Endodermal cell (in vitro differentiated cells): ENCODE data around the gene APBA2. TPM values are rescaled to one million over a fixed set of nuclear protein-coding genes. Genes with fewer than 3 reads are reported as not detected.
A peak's percentile ranks its signal among the peaks of the same experiment; 100 is the strongest.

Source experiments
- DNase-seq: peaks from one replicate; pipeline ENCODE4 v3.0.0-alpha.2; 2017
- H3K27ac ChIP-seq: 2 replicates; pipeline ENCODE4 v1.5.1; 2013; ENCODE audit warnings: mild to moderate bottlenecking, low read depth, low read length, moderate library complexity
- H3K27me3 ChIP-seq: 2 replicates; pipeline ENCODE4 v1.6.1; 2013; ENCODE audit warnings: mild to moderate bottlenecking, low read length, moderate library complexity; ENCODE audit not compliant: insufficient read depth, control insufficient read depth, poor library complexity, severe bottlenecking
- H3K36me3 ChIP-seq: 2 replicates; pipeline ENCODE4 v1.7.0; 2013; ENCODE audit warnings: mild to moderate bottlenecking, low read length, moderate library complexity; ENCODE audit not compliant: control insufficient read depth, insufficient read depth
- H3K4me1 ChIP-seq: one replicate; pipeline ENCODE4 v1.7.0; 2013; ENCODE audit warnings: low read length; ENCODE audit not compliant: control insufficient read depth, insufficient read depth
- H3K4me3 ChIP-seq: 2 replicates; pipeline ENCODE4 v1.5.1; 2013; ENCODE audit warnings: mild to moderate bottlenecking, low read length, moderate library complexity
- H3K9ac ChIP-seq: 2 replicates; pipeline ENCODE4 v1.6.1; 2013; ENCODE audit warnings: mild to moderate bottlenecking, low read length, moderate library complexity; ENCODE audit not compliant: poor library complexity, severe bottlenecking; ENCODE audit errors: extremely low read depth
- H3K9me3 ChIP-seq: 2 replicates; pipeline ENCODE4 v1.6.1; 2013; ENCODE audit warnings: mild to moderate bottlenecking, low read length, moderate library complexity; ENCODE audit not compliant: control insufficient read depth
- H3K27ac Mint-ChIP-seq: 2 replicates; pipeline ENCODE4 v1.8.0; 2020; ENCODE audit warnings: mixed read lengths
- H3K27me3 Mint-ChIP-seq: 2 replicates; pipeline ENCODE4 v1.8.0; 2021; ENCODE audit warnings: mild to moderate bottlenecking, mixed read lengths; ENCODE audit not compliant: insufficient read depth
- H3K36me3 Mint-ChIP-seq: 2 replicates; pipeline ENCODE4 v1.8.0; 2020; ENCODE audit warnings: low read depth, mixed read lengths
- H3K4me1 Mint-ChIP-seq: 2 replicates; pipeline ENCODE4 v1.8.0; 2020; ENCODE audit warnings: mixed read lengths
- H3K4me3 Mint-ChIP-seq: 2 replicates; pipeline ENCODE4 v1.8.0; 2020; ENCODE audit warnings: mild to moderate bottlenecking, moderate library complexity, mixed read lengths
- H3K9me3 Mint-ChIP-seq: 2 replicates; pipeline ENCODE4 v1.8.0; 2020; ENCODE audit warnings: mild to moderate bottlenecking, mixed read lengths
- CTCF ChIP-seq: fragments of 200-600 bp; sonication (generic); conservative IDR thresholded peaks from 2 replicates; pipeline ENCODE4 v1.5.0; 2021; ENCODE audit warnings: antibody characterized with exemption, mild to moderate bottlenecking
- WGBS, 2 experiments: methylation state at CpG; one replicate each; pipeline versions ENCODE4 v1.1.5 to v1.1.7; 2013; ENCODE audit warnings: missing lambda C conversion rate in 2 of 2, mixed read lengths in 1 of 2; ENCODE audit not compliant: insufficient coverage in 1 of 2, insufficient read length in 1 of 2; 5-methylcytosine and 5-hydroxymethylcytosine counted together
- total RNA-seq, 2 donors: library from RNA; stranded (reverse); fragmentation: NEBNext Ultra II Directional in 1 of 2; extraction: Animal tissue kit (Norgen Biotek cat#: 25700) in 1 of 2; gene quantifications; 2 replicates in 1 of 2; 3 replicates in 1 of 2; pipeline ENCODE4 v1.2.1, GENCODE V29; 2021

The APBA2 gene
- total RNA-seq, 2 donors from 2014 or later: 27.1 to 27.3 TPM

- WGBS, 2 experiments: 84 to 90% methylated on average over 7 to 10 of the region's 10 CpGs
- no peak overlapping the region for H3K27ac Mint-ChIP-seq
These were observed 176.4 kb downstream of the APBA2 start for GRCh38 chr15:29062179-29062591.

GRCh38 chr15:29062626-29063025 lies 176.9 kb downstream of the APBA2 start:
- no peak for TF ChIP-seq CTCF
- no peak overlapping the region for H3K4me3 Mint-ChIP-seq
- Histone ChIP-seq H3K27ac (no peak overlapping the region), H3K4me3 (no peak overlapping the region), H3K36me3 (no peaks in the 10 kb centered on the region), H3K4me1 (no peaks in the 10 kb centered on the region), H3K27me3 (no peaks in the 10 kb centered on the region), H3K9me3 (no peaks in the 10 kb centered on the region), H3K9ac (no peak overlapping the region)
- peak; percentile 31 for DNase-seq
- H3K4me1 Mint-ChIP-seq: peaks cover 14% of the 10 kb centered on the region
- no peak overlapping the region for H3K27ac Mint-ChIP-seq
- peaks cover 9% of the 10 kb centered on the region for H3K9me3 Mint-ChIP-seq
- peaks cover 2% of the 10 kb centered on the region for H3K36me3 Mint-ChIP-seq
- 80 to 89% methylated on average over 2 to 7 of the region's 7 CpGs for WGBS, 2 experiments
- no peaks in the 10 kb centered on the region for H3K27me3 Mint-ChIP-seq

More at GRCh38 chr15:29062179-29062591, 176.4 kb downstream of the APBA2 start:
- DNase-seq: no peak
- H3K4me3 ChIP-seq: no peak overlapping the region
- Mint-ChIP-seq H3K9me3 (peaks cover 9% of the 10 kb centered on the region), H3K36me3 (peaks cover 2% of the 10 kb centered on the region), H3K27me3 (no peaks in the 10 kb centered on the region), H3K4me1 (peaks cover 15% of the 10 kb centered on the region), H3K4me3 (no peak overlapping the region)
- H3K36me3 ChIP-seq: no peaks in the 10 kb centered on the region
- no peak for TF ChIP-seq CTCF
- no peak overlapping the region for H3K9ac ChIP-seq
- no peaks in the 10 kb centered on the region for H3K4me1 ChIP-seq
- no peaks in the 10 kb centered on the region for H3K27me3 ChIP-seq
- H3K9me3 ChIP-seq: no peaks in the 10 kb centered on the region
- no peak overlapping the region for H3K27ac ChIP-seq

- no peaks in the 10 kb centered on the region for H3K9me3 ChIP-seq
- peaks cover 2% of the 10 kb centered on the region for H3K36me3 Mint-ChIP-seq
- DNase-seq: peak; percentile 34
- no peak overlapping the region for H3K27ac Mint-ChIP-seq
- H3K9ac ChIP-seq: no peak overlapping the region
- peaks cover 12% of the 10 kb centered on the region for H3K4me1 Mint-ChIP-seq
- no peak overlapping the region for H3K4me3 Mint-ChIP-seq
- no peak overlapping the region for H3K4me3 ChIP-seq
- TF ChIP-seq CTCF: no peak
- WGBS, 2 experiments: 90 to 94% methylated on average over 3 to 5 of the region's 5 CpGs
- H3K9me3 Mint-ChIP-seq: peaks cover 6% of the 10 kb centered on the region
- no peaks in the 10 kb centered on the region for H3K4me1 ChIP-seq
- H3K36me3 ChIP-seq: no peaks in the 10 kb centered on the region
- no peaks in the 10 kb centered on the region for H3K27me3 Mint-ChIP-seq
- no peak overlapping the region for H3K27ac ChIP-seq
- no peaks in the 10 kb centered on the region for H3K27me3 ChIP-seq
These were observed 177.9 kb downstream of the APBA2 start for GRCh38 chr15:29063646-29064045.
